Amniotic epithelial cell (primary cell): ENCODE data around the gene CTBS.
"Not testable (repeated sequence)": the region's sequence is repeated elsewhere in the genome, so short reads cannot be mapped to it uniquely, and the experiment has no call there.

ENCODE experiments used
- DNase-seq: peaks from one replicate; pipeline ENCODE4 v3.0.0-alpha.2; 2010; ENCODE audit warnings: low read depth

CTBS gene, protein sequence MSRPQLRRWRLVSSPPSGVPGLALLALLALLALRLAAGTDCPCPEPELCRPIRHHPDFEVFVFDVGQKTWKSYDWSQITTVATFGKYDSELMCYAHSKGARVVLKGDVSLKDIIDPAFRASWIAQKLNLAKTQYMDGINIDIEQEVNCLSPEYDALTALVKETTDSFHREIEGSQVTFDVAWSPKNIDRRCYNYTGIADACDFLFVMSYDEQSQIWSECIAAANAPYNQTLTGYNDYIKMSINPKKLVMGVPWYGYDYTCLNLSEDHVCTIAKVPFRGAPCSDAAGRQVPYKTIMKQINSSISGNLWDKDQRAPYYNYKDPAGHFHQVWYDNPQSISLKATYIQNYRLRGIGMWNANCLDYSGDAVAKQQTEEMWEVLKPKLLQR

DNA sequence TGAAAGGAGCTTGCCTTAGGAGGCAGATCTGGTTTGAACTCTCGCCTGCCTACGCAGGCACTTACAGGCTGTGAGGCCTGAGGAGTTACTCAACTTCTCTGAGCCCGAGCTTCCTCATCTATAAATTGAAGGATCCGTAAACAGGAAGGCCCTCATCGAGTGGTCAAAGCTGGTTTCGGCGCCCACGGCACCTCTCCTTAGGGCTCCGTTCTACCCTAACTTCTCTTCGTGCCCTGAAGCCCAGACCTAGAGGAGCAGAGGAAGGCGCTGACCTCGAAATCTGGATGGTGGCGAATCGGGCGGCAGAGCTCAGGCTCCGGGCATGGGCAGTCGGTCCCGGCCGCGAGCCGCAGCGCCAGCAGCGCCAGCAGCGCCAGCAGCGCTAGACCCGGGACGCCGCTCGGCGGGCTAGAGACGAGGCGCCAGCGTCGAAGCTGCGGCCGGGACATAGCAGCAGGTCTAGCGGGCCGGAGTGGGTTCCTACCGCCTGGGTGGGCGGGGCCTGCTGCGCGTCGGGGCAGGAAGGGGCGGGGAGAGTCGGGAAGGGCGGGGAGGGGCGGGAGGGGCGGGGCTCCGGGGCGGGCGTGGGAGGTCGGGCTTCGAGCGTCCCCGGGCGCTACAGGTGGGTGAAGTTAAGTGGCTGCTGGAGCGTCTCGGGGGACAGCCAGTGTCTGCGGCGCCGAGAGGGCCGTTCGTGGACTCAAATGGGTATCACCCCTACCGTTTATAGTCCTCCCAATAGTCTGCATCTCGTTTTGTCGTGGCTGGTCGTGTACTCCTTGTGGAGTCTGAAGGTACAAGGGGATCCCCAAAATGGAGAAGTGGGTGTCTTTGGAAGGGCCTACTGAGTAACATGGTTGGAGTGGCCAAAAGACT lies at the start of gene CTBS:
Gene CTBS (minus strand): TSS at position 474 of the 876 bp plus-strand sequence. CDS start 25 bp downstream, at position 449.
- DNase-seq: peak; percentile 83

DNA sequence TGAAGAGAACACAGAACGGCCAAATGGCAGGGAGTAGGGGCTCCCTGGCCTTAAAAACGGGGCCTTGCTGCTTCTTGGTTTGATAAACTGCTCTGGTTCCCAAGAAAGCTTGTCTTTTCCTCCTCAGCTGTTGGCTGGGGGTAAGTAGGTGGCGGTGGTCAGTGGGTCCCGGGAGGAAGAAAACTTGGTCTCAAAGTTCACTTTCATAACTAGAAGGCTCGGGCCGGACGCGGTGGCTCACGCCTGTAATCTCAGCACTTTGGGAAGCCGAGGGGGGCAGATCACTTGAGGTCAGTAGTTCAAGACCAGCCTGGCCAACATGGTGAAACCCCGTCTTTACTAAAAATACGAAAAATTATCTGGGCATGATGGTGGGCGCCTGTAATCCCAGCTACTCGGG lies 47.3 kb upstream of the CTBS start:
- no peak for DNase-seq

DNA sequence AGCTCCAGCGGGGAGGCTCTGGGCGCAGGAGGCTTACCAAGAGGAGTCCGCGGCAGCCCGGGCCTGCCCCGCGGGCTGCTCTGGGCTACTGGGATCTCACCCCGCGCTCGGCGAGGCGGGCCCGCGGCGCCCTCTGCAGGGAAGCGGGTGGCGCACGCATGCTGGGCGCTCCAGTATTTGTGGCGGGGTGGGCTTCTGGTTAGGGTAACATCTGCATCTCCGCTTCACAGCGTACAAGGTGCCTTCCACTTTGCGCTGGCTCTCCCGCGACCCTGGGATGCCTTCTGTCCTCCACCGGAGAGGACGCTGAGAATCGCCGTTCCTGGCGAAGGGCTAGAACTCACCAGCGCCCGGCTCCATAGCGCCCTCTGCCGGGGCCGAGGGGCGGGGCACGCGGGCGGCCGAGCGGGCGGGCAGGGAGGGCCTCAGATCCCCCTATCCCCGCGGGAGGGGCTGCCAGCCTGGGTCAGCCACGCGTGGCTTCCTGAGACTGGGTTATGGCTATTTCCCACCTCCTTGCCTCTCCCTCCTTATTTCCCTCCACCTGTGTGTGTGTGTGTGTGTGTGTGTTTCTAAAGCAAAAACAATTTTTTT lies 46.6 kb upstream of the CTBS start:
- peak; percentile 59 for DNase-seq

DNA sequence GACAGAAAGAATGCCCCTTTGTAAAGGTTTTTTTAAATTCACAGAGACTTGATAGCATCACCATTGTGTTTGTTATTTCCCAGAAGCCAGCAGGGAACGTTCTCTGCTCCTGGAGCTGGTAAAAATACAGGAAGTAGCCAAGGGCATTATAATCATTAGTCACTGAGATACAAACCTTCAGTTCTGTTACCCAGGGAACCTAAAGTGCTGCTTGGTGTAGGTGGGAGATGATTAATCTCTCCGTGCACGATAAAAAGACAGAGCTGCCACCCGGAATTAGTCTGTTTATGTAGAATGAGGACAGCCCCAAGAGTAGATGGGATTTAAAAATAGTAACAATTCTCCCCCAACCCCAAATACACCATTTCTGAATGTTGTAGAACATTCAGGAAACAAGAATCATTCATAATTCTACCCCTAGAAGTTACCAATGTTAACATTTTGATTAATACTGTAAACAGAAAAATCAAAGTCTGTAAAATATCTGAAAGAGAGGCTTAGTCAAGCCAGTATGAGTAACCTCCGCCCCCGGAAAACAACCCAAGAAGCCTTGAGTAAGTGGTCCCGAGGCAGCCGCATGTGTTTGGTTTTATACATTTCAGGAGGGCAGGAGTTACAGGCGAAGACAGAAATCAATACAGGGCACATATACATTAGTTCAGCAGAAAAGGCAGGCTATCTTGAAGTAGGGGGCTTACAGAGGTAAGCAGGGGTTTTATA lies 45.3 kb upstream of the CTBS start:
- peak; percentile 86 for DNase-seq

DNA sequence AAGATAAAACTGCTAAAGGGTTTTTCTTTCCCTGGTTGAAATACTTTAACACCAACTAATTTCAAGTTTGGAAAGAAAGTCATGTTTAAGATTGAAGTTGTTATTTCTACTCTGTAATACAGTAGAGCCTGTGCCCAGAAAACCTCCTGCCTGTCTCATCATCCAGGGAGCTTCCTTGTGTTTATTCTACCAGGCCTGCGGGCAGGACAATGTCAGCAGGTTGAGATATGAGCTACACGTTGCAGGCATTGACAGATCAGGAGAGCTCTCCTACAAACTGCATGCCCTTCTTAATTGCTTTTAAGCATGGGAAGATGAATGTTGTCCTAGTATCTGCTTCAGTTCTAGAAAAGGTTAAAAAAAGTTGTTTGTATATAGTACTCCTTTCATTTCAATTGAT lies 43.1 kb upstream of the CTBS start:
- peak; percentile 43 for DNase-seq

DNA sequence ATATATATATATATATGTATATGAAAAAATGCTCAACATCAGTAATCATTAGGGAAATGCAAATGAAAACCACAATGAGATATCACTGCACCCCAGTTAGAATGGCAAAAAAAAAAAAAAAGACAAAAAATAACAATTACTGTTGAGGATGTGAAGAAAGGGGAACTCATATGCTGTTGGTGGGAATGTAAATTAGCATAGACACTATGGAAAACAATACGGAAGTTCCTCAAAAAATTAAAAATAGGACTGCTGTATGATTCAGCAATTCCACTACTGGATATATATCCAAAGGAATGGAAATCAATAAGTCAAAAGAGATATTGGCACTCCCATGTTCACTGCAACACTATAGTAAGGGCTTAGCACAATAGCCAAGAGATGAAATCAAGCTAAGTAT lies 41.5 kb upstream of the CTBS start:
- no peak for DNase-seq

DNA sequence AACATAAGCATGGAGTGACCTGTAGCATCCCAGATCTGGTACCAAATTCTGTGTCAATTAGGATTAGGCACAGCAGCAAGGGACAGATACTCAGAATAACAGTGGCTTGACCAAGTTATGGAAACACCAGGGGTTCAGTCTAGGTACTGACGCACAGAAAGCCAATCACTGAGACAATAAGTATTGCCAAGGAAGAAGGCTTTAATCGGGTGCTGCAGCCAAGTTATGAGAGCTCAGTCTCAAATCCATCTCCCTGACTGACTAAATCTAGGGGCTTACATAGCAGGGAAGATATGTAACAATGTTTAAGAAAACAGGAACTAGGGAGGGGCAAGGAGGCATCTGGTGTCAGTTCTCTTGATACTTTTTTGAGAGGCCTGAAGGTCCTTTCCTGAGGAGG lies 39.6 kb upstream of the CTBS start:
- DNase-seq: no peak

DNA sequence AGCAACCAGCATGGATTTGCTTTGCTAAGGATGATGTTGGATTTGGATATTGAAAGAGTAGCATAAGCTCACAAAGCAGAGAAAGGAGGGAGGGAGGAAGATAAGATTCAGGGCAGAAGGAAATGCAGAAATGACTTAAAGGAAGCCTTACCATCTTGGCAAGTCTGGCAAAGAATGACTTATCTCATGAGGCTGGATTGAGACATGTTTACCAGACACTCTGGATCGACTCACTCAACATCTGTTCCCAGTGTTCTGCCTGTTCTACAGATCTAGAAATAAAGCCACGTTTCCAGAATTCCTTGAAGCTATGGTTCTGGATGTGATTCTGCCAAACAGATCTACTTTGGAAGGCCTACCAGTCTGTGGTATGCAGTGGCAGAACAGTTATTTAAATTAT lies 38.8 kb upstream of the CTBS start:
- peak; percentile 50 for DNase-seq

DNA sequence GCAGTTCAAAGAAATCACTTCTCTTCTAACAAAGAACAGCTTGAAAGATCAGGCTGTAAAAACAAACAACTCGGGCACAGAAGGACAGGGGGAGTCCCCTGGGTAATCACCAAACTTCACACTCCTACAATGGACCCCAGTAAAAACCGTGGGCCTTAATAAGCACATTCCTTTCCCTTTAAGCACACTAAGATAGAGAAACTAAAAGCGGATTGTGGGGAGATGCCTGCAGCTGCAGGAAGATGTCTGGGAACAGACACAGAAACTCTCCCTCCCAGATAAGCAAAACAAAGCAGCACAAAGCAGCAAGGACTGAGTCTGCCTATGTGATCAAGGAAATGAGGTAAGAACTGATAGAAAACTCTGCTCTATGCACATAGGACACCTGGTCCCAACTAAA lies 37.6 kb upstream of the CTBS start:
- peak; percentile 29 for DNase-seq

DNA sequence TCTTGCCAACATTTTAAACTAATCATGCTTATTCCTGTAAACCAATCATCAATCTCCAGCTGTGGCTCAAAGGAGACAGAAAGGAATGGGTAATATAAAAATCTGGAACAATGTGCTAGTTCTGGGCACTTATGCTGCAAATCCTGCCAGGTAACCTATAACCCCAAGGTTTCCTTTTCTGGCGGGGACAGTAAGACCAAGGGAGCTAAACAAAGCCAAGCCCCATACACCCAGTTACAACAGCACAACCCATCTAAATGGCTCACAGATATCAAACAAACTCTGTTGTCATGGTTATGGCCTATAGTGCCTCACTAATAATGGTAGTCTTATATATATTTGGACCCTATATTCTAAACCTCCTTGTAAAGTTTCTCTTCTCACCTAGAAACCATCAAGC lies 36.9 kb upstream of the CTBS start:
- DNase-seq: no peak

DNA sequence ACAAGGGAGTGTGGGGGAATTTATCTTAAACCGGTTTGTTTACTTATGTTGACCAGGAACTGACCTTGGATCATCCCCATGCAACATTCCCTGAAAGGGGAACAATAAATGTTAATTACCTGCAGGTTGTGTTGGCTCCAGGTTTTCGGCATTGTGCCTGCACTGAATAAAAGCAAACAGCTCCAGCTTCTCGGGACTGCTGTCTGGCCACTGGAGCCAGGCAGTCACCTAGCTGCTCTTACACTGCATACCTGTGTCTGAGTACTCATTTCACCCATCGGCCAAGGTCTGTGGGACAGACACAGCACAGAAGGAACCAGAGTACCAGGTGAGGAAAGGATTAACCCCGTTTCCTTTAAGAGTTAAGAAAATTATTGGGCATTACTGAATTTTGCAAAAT lies 32.7 kb upstream of the CTBS start:
- DNase-seq: no peak

DNA sequence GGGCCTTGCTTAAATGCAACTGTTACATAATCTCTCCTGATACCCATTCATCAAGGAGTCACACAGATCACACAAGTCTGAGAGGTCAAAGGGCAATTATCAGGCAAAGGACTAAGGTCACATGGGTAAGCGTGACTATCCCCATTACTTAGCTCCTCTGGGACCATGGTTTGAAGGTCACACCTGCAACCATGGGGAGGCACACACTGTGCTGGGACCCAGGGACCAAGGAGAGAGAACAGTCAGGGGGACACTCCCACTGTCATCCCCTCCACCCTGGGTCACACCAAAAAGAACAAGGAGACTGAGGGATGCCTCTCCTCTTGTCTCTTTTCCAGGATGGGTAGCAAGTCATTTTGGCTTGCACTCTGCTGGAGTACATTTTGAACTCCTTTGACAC lies 30.9 kb upstream of the CTBS start:
- DNase-seq: no peak

DNA sequence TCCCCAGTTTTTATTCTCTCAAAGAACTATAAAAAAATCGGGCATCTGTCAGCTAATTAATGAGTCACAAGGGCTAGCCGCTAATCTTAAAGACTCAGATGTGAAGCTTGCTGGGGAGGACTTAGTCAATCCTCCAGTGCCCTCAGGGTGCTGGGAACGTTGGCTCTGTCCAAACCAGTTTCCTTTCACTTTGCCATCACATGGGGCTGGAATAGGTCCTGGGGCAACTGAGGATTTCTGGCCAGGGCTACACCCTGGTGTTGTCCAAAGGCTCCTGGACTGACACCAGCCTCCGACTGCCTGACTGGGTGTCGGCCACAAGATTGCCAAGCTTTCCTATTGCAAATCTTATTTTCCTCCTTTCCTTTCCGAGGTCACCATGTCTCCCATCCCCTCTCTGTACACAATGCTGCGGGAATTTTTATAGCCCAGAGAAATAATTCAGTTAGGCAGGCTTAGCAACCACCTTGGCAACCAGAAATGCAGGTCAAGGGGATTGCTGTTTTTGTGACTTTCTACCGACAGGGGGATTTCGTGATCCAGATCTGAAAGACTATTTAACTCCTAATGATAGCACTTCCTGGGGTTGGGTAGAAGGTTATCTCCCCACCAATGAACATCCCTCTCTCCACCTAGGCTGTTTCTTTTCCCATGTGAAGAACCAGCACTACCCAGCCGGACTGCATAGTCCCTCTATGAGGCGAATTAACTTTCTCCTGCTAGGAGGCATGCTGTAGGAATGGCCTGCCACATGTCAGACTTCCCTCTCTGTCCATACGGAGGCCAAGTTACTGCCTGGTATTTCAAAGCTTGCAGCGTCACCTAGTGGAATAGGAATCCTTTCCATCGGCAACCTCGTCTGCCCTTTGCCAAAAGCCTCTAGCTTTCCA lies 29.9 kb upstream of the CTBS start:
- DNase-seq: no peak

DNA sequence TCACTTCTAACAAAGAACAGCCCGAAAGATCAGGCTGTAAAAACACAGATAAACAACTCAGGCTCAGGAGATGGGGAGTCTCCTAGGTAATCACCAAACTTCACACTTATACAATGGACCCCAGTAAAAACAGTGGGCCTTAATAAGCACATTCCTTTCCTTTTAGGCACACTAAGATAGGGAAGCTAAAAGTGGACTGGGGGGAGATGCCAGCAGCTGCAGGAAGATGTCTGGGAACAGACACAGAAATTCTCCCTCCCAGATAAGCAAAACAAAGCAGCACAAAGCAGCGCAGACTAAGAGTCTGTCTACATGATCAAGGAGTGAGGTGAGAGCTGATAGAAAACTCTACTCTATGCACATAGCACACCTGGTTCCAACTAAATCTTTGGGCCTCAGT lies 29.0 kb upstream of the CTBS start:
- no peak for DNase-seq

DNA sequence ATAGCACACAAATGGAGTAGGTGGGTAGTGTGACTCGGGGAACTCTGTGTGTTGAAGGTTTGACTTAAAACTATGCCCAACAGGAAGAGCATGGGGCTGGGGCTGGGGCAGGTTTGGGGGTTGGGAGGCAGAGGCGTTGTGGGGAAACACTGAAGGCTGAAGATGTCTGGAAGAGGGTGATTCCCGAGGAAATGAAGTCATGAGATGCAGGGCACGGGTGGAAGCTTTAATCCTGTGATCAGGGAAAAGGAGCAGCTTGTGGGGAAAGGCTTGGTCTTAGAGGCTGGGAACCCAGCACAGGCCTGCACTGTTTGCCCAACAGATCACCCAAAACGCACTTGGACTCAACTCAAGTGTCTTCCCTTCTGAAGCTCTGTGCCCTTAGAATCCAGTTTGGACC lies 26.6 kb upstream of the CTBS start:
- no peak for DNase-seq

DNA sequence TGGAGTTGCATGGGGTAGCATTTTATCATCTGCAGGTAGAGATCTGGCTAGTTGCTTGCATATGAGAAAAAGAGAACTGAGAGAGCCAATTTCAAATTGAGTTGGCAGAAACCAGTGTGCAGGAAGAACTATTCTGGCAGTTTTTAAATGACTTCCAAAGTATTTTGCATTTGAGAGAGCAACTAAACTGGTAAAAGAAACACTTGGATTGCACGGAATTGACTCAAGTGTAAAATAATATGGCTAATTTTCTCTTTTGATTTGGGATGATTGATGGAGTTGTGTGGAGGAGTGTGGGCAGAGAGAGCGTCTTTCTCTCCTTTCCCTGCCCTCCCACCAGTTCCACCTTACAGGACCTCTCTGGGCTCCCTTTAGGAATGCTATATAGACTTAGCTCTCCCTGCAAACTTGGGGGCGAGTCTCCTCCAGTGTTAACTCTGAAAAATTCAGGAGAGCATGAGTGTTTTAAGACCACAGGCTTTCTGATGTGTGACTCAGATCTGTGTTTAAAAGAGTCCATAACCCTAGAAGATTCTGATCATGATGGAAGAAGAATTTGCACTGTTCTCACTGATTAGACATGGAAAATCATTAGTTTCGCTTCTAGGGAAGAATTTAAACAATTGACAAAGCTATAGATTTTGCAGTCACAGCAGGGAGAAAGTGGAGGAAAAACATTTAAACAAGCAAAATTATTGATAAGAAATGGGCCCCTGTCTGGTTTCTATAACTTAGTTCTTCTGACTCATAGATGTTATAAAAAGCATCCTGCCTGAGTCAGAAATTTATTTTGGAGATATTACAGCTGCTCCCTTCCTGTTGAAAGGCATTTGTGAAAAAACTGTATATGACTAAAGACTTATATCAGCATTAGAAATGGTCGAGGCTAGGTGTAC lies 24.9 kb upstream of the CTBS start:
- DNase-seq: peak; percentile 58

DNA sequence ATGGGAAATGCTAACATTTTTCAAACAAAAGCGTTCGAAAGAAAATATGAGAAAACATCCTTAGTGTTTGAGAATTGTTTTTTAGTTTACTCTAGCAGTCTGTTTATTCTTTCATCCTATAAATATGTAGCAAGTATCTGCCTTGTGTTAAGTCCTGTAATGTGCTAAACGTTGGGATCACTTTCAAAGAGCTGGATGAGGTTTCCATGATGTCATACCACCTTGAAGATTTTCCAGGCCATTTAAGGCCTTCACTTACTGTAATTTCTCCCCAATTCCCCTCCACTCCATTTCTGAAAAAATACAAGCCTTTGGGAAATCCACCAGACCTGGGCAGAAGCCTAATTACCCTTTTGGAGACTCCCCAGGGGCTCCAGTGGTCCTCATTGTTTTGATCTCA lies 24.2 kb upstream of the CTBS start:
- no peak for DNase-seq

DNA sequence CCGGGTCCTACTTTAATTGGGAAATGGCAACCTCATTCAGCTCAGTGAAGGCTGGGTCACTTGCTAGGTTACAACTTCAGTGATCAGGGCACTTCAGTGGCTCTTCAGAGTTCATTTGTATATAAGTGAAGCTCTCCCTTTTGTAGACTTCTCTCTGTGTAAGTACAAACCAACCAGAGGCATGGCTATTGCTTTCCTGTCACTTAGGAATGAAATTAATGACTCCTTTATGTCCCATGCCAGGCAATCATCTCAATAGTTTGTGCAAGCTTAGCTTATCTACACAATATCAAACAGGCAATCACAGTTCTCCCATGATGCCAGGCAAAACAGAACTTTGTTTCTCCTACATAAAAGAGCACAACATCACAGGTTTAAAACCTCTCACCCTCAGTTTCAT lies 22.8 kb upstream of the CTBS start:
- no peak for DNase-seq

DNA sequence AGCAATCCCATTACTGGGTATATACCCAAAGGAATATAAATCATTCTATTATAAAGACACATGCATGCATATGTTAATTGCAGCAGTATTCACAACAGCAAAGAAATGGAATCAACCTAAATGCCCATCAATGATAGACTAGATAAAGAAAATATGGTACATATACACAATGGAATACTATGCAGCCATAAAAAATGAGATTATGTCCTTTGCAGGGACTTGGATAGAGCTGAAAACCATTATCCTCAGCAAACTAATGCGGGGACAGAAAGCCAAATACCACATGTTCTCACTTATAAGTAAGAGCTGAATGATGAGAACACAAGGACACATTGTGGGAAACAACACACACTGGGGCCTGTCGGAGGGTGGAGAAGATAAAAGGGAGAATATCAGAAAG lies 20.7 kb upstream of the CTBS start:
- DNase-seq: not testable (repeated sequence)

DNA sequence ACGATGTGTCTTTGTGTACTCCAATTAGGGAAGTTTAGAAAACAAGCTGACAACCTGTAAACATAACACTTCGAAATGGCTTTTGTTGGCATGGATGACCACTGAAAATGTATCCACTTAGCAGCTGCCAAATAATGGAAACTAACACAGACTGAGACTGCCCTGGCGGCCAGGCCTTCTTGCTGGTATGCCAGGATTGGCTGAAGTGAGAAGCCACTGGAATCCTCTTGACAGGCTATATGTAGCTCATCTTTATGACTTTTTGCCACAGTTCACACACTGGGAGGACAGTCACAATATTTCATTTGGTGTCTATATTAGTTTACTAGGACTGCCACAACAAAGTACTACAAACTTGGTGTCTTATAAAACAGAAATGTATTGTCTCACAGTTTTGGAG lies 12.9 kb upstream of the CTBS start:
- no peak for DNase-seq
